AG09309 (cell line): ENCODE results near the gene COX5A.

Experiments
- DNase-seq: peaks from one replicate; pipeline ENCODE4 v3.0.0-alpha.2; 2010; ENCODE audit warnings: low read depth
- H3K4me3 ChIP-seq: 2 replicates; pipeline ENCODE4 v1.5.1; 2011; ENCODE audit warnings: mild to moderate bottlenecking, low read depth, low read length, moderate library complexity; ENCODE audit not compliant: control insufficient read depth
- CTCF ChIP-seq: IDR thresholded peaks from 2 replicates; pipeline ENCODE4 v1.5.1; 2011; ENCODE audit warnings: mild to moderate bottlenecking, low read depth, low read length, inconsistent platforms; ENCODE audit not compliant: insufficient read depth, control insufficient read depth; ENCODE audit errors: missing control alignments

The COX5A gene

GRCh38 chr15:74967670-74968069 is 29.8 kb upstream of the COX5A start:
- DNase-seq, result no peak
- TF ChIP-seq CTCF, result no peak
- no peak overlapping the region for H3K4me3 ChIP-seq

GRCh38 chr15:74964794-74965193 is 26.9 kb upstream of the COX5A start:
- no peak for DNase-seq
- H3K4me3 ChIP-seq, result no peak overlapping the region
- no peak for TF ChIP-seq CTCF

DNA sequence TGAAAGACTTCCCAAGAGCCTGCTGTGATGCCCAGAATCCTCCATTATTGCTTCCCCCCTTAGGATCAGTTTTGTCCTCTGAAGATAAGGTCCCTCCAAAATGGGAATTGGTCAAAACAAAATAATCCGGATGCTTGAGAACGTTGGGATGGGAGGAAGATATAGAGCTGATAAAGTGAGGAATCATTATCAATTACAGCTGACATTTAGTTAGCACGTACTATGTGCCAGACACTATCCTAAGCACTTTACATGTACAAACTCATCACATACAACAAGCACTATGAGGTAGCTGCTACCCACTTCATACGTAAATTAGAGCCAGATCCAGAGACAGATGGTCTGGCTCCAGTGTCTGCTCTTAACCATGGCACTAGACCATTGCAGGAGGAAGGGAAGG is 25.3 kb upstream of the COX5A start:
- no peak for TF ChIP-seq CTCF

GRCh38 chr15:74962671-74963070 is 24.8 kb upstream of the COX5A start:
- DNase-seq, result no peak
- no peak overlapping the region for H3K4me3 ChIP-seq
- no peak for TF ChIP-seq CTCF

More for the DNA sequence above, 25.3 kb upstream of the COX5A start:
- no peak for DNase-seq
- no peak overlapping the region for H3K4me3 ChIP-seq

- H3K4me3 ChIP-seq, result no peak overlapping the region
- no peak for DNase-seq
- no peak for TF ChIP-seq CTCF
These were observed 24.3 kb upstream of the COX5A start for GRCh38 chr15:74962219-74962618.

DNA sequence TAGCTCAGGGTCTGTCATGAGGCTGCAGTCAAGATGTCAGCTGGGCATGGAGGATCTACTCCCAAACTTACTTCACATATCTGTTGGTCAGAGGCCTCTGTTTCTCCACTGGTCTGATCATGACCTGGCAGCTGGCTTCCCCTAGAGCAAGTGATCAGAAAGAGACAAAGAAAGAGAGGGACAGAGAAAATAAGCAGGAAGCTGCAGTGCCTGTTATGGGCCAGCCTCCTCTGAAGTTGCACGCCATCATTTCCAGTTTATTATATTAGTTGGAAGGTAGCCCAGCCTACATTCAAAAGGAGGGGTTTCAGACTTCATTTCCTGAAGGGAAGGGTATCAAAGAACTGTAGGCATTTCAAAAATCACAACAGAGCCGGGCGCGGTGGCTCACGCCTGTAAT is 23.7 kb upstream of the COX5A start:
- no peak for DNase-seq
- TF ChIP-seq CTCF, result no peak

GRCh38 chr15:74960995-74961588 is 23.2 kb upstream of the COX5A start:
- H3K4me3 ChIP-seq, result no peak overlapping the region
- no peak for DNase-seq
- TF ChIP-seq CTCF, result no peak

More for the DNA sequence above, 23.7 kb upstream of the COX5A start:
- H3K4me3 ChIP-seq, result no peak overlapping the region
